IPS-NIHi7 (cell line): ENCODE measurements around the gene ABTB1.

Experiments
- DNase-seq: peaks from one replicate; pipeline ENCODE4 v3.0.0; 2012; ENCODE audit warnings: mixed read lengths; ENCODE audit errors: extremely low spot score

The ABTB1 gene

DNA sequence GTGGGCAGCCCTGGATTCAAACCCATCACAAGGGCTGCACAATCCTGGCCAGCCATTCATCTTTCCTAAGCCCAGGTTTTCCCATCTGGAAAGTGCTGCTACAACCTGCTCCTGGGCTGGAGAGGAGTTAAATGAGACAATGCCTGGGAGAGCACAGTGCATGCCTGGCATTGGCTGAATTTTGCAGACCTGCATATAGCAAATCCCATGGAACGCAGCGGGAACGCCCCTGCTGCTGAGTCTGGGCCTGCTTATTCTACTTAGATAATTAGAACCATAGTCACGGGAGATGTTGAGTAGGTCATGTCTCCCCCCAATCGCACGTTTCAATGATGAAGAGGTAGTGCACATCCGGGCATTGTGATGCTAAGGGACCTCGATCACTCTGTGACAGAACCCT lies 46.6 kb downstream of the ABTB1 start:
- DNase-seq, result no peak

DNA sequence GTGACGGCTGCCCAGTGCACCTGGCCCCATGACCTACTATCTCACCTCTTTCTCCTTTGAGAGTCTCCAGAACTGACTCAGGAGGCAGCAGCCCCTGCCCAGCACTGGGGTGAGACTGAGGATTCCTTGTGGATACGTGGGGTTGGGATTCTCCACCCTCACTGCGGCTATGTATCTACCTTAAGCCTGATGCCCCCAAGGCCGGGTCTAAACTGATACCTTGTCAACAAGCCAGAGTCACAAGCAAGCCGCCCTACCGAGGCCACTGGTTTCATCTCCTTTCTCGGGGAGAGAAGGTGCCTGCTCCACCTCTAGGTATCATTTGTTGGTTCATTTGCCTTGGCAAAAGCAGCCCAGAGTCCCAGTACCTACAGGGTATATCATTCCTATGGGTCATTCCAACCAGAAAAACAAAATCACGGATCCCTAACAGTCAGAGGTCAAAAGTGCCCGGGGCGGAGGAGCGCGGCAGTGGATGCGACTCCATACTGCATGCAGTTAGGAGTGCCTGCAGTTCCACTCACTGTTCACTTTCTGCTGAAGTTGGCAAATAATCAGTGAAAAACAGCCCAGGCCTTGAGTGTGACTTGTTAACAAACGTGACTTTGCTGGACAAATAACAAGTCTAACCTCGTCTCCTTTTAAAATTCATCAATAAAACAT lies 47.5 kb downstream of the ABTB1 start:
- no peak for DNase-seq

DNA sequence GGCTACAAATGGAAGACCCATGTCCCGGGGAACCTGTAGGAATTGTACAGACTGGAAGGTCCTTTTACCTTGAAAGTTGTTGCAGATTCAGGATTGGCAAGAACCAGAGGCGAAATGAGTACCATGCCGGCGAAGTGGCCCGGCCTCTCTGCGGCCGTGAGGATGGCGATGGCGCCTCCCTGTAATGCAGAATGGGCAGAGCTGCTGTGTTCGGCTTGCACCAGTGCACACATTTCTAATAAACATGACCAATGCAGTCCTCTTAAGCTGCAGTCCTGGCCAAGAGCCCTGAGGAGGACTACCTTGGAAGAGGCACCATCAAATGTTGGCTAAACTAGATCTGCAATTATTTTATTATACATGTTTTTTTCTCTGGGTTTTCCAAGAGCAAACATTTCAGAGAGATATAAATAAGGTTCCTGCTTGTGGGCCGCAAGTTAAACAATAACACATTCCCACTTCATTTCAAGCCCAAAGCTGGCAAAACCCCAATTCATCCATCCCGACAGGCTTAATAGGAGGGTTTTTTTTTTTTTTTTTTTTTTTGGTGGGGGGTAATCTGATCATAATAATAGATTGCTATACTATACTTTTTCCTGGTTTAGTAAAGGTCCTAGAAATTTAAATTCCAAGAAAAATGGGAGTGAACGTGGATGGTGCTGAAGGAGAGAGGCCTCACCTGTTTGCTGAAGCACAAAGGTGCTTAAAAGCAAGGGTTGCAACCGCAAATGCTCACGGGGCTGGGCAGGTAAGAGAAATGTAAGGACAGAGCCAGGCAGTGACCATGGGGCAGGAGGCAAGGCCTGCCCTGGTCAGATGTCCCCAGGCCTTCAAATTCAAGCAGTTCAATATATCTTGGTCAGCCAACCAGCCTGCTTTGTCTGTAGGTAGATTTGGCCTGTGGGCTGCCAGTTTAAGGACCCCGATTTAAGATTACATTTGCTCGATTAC lies 48.5 kb downstream of the ABTB1 start:
- DNase-seq, result no peak

DNA sequence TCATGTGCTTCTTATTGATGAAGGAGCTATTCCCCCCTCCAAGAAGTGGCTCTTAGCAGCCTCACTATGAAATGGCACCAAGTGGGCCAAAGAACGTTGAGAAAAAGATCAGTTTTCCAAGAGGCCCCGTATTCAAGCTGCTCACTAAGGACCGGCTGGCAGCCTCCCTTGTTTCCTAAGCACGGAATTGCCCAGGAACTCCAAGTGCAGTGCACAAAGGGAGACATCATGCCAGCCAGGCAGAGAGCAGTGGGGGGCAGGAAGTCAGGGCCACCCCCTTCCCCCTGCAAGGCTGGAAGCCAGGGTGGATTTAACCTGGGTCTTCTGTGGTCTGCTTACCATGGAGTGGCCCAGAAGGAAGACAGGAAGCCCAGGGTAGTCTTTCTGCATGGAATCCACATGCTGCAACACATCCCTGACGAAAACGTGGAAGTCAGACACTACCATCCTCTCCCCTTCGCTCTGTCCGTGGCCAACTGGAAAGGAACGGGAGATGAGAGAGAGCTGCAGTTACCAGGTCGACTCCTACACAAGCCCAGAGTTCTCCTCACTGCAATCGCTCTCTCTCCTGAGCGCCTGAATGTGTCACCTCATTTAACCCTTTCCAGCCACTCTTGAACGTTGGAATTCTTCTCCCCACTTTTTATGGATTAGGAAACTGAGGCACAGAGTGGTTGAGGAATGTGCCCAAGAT lies 49.5 kb downstream of the ABTB1 start:
- peak; percentile 43 for DNase-seq

DNA sequence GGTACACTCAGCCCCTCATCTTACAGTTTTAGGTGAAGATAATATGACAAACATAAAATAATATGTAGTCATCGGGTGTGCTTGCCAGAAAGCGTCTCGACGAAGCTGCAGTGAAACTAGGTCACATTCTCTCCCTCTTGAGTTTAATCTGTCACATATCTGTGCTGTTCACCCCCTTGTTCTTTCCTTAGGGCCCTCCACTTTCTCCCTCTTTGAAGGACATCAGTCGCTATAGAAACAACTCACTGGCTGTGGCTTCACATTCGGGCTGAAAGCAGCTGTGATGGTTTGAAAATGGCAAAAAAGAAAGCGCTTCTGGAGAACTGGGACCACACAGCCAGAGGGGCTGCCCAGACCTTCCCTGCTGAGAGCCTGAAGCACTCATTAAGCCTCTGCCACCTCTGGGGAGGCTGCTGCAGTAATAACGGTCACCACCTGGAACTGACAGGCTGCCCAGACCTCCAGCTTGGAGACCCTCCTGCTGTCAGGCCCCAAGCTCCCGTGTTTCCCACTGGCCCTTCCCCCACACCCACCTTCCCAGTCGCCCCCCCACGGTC lies 50.3 kb downstream of the ABTB1 start:
- no peak for DNase-seq

DNA sequence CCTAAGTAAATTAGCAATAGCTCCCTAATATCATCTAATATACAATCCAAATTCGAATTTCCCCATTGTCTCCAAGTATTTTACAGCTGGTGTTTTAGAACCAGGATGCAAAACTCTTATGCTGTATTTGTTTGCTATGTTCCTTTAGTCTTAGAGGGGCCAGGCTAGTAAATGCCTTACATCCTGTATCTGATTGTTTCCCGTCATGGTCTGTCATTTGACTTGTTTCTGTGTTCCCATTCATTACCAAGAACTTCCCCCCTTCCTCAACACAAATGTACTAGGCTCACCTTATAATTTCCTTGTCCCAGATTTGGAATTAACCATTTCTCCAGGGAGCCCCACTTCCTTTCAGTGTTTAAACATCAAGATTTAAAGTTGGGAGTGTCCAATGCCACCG lies 54.1 kb downstream of the ABTB1 start:
- no peak for DNase-seq

DNA sequence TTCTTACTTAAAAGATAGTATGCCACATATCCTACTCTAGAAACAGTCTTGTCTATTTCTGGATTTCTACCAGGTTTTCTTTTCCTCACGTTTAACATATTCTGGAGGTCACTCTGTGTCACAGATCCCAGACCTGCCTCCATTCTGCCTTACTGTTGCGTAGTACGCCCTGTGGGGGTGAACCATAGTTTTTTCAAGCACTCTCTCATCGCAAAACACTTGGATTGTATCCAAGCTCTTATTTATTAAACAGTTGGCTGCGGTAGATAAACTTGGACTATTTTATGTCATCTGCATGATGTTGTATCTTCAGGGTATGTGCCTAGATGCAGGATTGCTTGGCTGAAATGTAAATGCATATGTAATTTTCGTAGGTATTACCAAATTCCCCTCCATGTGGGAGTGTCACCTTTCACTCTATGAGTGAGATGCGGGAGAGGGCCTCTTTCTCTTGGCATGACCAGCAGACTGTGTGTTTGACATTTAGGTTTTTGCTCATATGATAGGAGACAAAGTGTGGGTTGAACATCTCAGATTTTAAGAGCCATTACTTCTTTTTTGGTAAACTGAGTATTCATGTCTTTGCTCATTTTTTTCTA lies 55.8 kb downstream of the ABTB1 start:
- no peak for DNase-seq

DNA sequence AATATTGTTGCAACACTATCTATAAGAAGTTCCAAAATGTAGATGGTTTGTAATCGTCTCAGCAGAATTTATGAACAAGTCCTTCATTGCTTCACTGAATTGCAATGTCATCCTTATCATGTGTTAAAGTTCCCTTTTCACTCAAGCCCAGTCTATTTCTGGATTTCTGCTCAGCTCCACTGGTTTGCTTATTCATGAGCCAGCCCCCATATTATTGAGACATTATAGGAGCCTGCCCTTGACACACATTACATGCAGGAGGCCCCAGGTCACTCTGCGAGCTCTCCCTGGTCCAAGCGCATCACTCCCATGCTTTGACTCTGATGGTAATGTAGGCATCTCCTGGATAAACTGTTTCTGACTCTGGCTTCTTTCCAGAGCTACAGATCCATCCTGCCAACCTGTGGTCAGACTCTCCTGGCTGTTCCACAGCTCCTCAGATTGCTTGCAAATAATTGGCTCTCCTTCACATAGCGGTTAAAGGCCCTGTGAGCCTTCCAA lies 56.9 kb downstream of the ABTB1 start:
- no peak for DNase-seq

DNA sequence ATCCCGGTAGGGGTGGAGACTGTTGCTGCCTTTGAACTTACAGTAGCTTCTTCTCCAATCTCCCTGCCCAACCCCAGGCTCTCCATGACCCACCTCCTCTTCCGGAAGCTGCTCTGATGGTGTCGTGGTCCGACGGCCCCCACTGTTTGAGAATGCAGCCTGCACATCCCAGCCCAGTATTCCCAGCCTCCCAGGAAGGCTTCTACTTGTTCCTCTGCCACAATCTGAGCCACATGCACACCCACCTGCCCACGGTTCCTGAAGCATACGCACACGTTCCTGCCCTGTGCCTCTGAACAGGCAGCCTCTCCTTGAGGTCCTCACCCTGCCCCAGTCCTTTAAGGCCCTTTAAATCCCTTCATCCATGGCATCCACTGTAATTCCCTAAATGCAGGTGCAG lies 57.4 kb downstream of the ABTB1 start:
- DNase-seq, result no peak
